HCT116 (cell line): ENCODE data around the gene SEC31B.
A peak's percentile ranks its signal among the peaks of the same experiment; 100 is the strongest.

Experiments used
- CEBPB ChIP-seq: IDR thresholded peaks from 2 replicates; pipeline ENCODE4 v1.6.1; 2012; ENCODE audit warnings: low read depth
- EGR1 ChIP-seq: IDR thresholded peaks from 2 replicates; pipeline ENCODE4 v1.6.1; 2012; ENCODE audit warnings: low read depth
- ELF1 ChIP-seq: IDR thresholded peaks from 2 replicates; pipeline ENCODE4 v1.6.1; 2012; ENCODE audit warnings: low read depth, borderline replicate concordance
- FOSL1 ChIP-seq: IDR thresholded peaks from 2 replicates; pipeline ENCODE4 v1.6.1; 2012; ENCODE audit warnings: low read depth
- JUND ChIP-seq: IDR thresholded peaks from 2 replicates; pipeline ENCODE4 v1.6.1; 2012
- POLR2A ChIP-seq: IDR thresholded peaks from 2 replicates; pipeline ENCODE4 v1.7.0; 2011; ENCODE audit warnings: borderline replicate concordance; ENCODE audit not compliant: insufficient read depth, insufficient read length; ENCODE audit errors: extremely low read depth
- POLR2AphosphoS5 ChIP-seq: IDR thresholded peaks from 2 replicates; pipeline ENCODE4 v1.6.1; 2011; ENCODE audit warnings: mild to moderate bottlenecking, low read depth, low read length, moderate library complexity
- SIN3A ChIP-seq: IDR thresholded peaks from 2 replicates; pipeline ENCODE4 v1.6.1; 2012; ENCODE audit warnings: low read depth
- YY1 ChIP-seq: IDR thresholded peaks from 2 replicates; pipeline ENCODE4 v1.6.1; 2011; ENCODE audit warnings: low read length, low read depth, moderate library complexity, mild to moderate bottlenecking; ENCODE audit not compliant: insufficient replicate concordance; ENCODE audit errors: extremely low read depth
- ZFX ChIP-seq: fragments of 450-650 bp; IDR thresholded peaks from 2 replicates; pipeline ENCODE4 v1.6.1; 2017
- TF ChIP-seq, protein P1 (sequence below): IDR thresholded peaks from 2 replicates; pipeline ENCODE4 v1.6.1; 2012
- TF ChIP-seq, protein P2 (sequence below), 3 experiments: fragments of 200-600 bp in 1 of 3; sonication (generic) in 1 of 3; IDR thresholded peaks in 2 of 3; conservative IDR thresholded peaks in 1 of 3; 2 replicates each; pipeline ENCODE4 v1.5.1; 2012 to 2017; ENCODE audit warnings: low read depth in 2 of 3, low read length in 2 of 3, antibody characterized with exemption in 1 of 3, borderline replicate concordance in 1 of 3, control low read depth in 1 of 3, mild to moderate bottlenecking in 1 of 3, mixed read lengths in 1 of 3, mixed run types in 1 of 3, moderate library complexity in 1 of 3; ENCODE audit not compliant: insufficient read depth in 1 of 3
- TF ChIP-seq, protein P3 (sequence below): IDR thresholded peaks from 2 replicates; pipeline ENCODE4 v1.6.1; 2012; ENCODE audit warnings: low read depth

DNA sequence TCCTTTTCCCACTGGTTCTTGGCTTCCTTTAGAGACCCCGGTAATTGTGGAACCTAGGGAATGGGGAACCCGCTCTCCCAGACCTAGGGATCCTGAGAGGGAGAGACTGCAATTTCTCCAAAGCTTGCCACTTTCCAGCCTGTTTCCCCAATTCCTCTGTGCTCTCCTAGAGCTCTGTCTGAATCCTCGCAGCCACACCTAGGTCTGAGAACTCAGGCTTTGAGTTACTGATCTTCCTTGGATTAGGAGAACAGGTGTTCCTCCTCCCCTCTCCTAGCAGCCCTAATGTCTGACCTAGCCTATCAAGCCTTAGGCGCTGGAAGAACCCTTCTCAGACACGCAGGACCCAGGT, 36.9 kb downstream of the SEC31B start:
- no peak for TF ChIP-seq ELF1
- TF ChIP-seq, protein P1, sequence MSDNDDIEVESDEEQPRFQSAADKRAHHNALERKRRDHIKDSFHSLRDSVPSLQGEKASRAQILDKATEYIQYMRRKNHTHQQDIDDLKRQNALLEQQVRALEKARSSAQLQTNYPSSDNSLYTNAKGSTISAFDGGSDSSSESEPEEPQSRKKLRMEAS = no peak
- TF ChIP-seq, protein P2, sequence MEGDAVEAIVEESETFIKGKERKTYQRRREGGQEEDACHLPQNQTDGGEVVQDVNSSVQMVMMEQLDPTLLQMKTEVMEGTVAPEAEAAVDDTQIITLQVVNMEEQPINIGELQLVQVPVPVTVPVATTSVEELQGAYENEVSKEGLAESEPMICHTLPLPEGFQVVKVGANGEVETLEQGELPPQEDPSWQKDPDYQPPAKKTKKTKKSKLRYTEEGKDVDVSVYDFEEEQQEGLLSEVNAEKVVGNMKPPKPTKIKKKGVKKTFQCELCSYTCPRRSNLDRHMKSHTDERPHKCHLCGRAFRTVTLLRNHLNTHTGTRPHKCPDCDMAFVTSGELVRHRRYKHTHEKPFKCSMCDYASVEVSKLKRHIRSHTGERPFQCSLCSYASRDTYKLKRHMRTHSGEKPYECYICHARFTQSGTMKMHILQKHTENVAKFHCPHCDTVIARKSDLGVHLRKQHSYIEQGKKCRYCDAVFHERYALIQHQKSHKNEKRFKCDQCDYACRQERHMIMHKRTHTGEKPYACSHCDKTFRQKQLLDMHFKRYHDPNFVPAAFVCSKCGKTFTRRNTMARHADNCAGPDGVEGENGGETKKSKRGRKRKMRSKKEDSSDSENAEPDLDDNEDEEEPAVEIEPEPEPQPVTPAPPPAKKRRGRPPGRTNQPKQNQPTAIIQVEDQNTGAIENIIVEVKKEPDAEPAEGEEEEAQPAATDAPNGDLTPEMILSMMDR (IDR thresholded peaks at IDR 0.05 in 2 of 3, conservative IDR thresholded peaks at IDR 0.05 in 1 of 3; ENCODE audit: borderline replicate concordance in 1 of 3, insufficient read depth in 1 of 3, low read depth in 2 of 3, low read length in 2 of 3) = no peak
- peak; percentile 17; the same call in 1 of the 2 replicates for TF ChIP-seq POLR2AphosphoS5
- TF ChIP-seq FOSL1 = no peak
- no peak for TF ChIP-seq POLR2A
- no peak for TF ChIP-seq JUND
- TF ChIP-seq, protein P3, sequence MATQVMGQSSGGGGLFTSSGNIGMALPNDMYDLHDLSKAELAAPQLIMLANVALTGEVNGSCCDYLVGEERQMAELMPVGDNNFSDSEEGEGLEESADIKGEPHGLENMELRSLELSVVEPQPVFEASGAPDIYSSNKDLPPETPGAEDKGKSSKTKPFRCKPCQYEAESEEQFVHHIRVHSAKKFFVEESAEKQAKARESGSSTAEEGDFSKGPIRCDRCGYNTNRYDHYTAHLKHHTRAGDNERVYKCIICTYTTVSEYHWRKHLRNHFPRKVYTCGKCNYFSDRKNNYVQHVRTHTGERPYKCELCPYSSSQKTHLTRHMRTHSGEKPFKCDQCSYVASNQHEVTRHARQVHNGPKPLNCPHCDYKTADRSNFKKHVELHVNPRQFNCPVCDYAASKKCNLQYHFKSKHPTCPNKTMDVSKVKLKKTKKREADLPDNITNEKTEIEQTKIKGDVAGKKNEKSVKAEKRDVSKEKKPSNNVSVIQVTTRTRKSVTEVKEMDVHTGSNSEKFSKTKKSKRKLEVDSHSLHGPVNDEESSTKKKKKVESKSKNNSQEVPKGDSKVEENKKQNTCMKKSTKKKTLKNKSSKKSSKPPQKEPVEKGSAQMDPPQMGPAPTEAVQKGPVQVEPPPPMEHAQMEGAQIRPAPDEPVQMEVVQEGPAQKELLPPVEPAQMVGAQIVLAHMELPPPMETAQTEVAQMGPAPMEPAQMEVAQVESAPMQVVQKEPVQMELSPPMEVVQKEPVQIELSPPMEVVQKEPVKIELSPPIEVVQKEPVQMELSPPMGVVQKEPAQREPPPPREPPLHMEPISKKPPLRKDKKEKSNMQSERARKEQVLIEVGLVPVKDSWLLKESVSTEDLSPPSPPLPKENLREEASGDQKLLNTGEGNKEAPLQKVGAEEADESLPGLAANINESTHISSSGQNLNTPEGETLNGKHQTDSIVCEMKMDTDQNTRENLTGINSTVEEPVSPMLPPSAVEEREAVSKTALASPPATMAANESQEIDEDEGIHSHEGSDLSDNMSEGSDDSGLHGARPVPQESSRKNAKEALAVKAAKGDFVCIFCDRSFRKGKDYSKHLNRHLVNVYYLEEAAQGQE = no peak
- no peak for TF ChIP-seq EGR1
- no peak for TF ChIP-seq ZFX
- TF ChIP-seq SIN3A = no peak
- TF ChIP-seq YY1 = no peak
- no peak for TF ChIP-seq CEBPB
